Natural killer cell (primary cell): ENCODE measurements around the gene ASMT. TPM values are rescaled to one million over a fixed set of nuclear protein-coding genes. Genes with fewer than 3 reads are reported as not detected.
A peak's percentile ranks its signal among the peaks of the same experiment; 100 is the strongest.

Experiments used
- ATAC-seq, 3 donors: fragments of 150-1000 bp in 2 of 3; fragments of 200-7000 bp in 1 of 3; cut with Tn5 transposase; 1 replicate in 1 of 3; 2 replicates in 2 of 3; pipeline ENCODE4 v1.10.0; 2021; ENCODE audit warnings: mild to moderate bottlenecking in 2 of 3, moderate library complexity in 2 of 3
- DNase-seq, 2 donors: peaks; one replicate each; pipeline versions ENCODE4 v3.0.0 to v3.0.0-alpha.2; 2013 to 2021; ENCODE audit warnings: mixed read lengths in 1 of 2
- H3K27ac ChIP-seq: one replicate; pipeline ENCODE4 v1.5.1; 2013; ENCODE audit warnings: mild to moderate bottlenecking, low read length
- H3K27me3 ChIP-seq: one replicate; pipeline ENCODE4 v1.6.1; 2013; ENCODE audit warnings: low read length; ENCODE audit not compliant: control insufficient read depth, insufficient read depth
- H3K36me3 ChIP-seq: one replicate; pipeline ENCODE4 v1.6.1; 2013; ENCODE audit warnings: low read length; ENCODE audit not compliant: control insufficient read depth, insufficient read depth
- H3K4me1 ChIP-seq: one replicate; pipeline ENCODE4 v1.6.1; 2013; ENCODE audit warnings: low read length; ENCODE audit not compliant: control insufficient read depth, insufficient read depth
- H3K4me3 ChIP-seq: one replicate; pipeline ENCODE4 v1.5.1; 2013; ENCODE audit warnings: low read length
- H3K9me3 ChIP-seq: one replicate; pipeline ENCODE4 v1.6.1; 2013; ENCODE audit warnings: low read length; ENCODE audit not compliant: control insufficient read depth, insufficient read depth
- H3K27ac Mint-ChIP-seq, 2 donors: one replicate each; pipeline ENCODE4 v1.8.0; 2022; ENCODE audit warnings: mild to moderate bottlenecking in 2 of 2, mixed read lengths in 2 of 2, moderate library complexity in 1 of 2
- H3K27me3 Mint-ChIP-seq, 2 donors: one replicate each; pipeline ENCODE4 v1.8.0; 2022; ENCODE audit warnings: low read depth in 2 of 2, mixed read lengths in 2 of 2
- H3K36me3 Mint-ChIP-seq: one replicate; pipeline ENCODE4 v1.8.0; 2022; ENCODE audit warnings: mixed read lengths
- H3K4me1 Mint-ChIP-seq, 2 donors: one replicate each; pipeline ENCODE4 v1.8.0; 2022; ENCODE audit warnings: mixed read lengths in 2 of 2
- H3K4me3 Mint-ChIP-seq: one replicate; pipeline ENCODE4 v1.8.0; 2022; ENCODE audit warnings: mild to moderate bottlenecking, moderate library complexity, mixed read lengths
- H3K9me3 Mint-ChIP-seq, 2 donors: one replicate each; pipeline ENCODE4 v1.8.0; 2022; ENCODE audit warnings: mixed read lengths in 2 of 2
- WGBS: methylation state at CpG from one replicate; pipeline ENCODE4 v1.1.7; 2013; ENCODE audit warnings: missing lambda C conversion rate; ENCODE audit not compliant: insufficient coverage; 5-methylcytosine and 5-hydroxymethylcytosine counted together
- intact Hi-C: fragments of 100-400 bp; cut with micrococcal nuclease; formaldehyde crosslinking; loops from one replicate; pipeline ENCODE4 v1.14.2; 2022
- total RNA-seq, 4 donors: library from RNA; stranded (reverse); fragments of 120-200 nt in 1 of 4; gene quantifications; one replicate each; pipeline versions ENCODE4 v1.2.3 to v1.2.4, GENCODE V29; 2013 to 2022
- TF ChIP-seq, protein P1 (sequence below): fragments of 200-600 bp; IDR thresholded peaks from one replicate; pipeline ENCODE4 v1.8.0; 2022; ENCODE audit warnings: antibody characterized with exemption

The ASMT gene
- total RNA-seq, 3 donors from 2014 or later (not counting 1 experiment from before 2014, with no cell fraction given) = 0.79 to 1.8 (median 1.5) TPM

DNA sequence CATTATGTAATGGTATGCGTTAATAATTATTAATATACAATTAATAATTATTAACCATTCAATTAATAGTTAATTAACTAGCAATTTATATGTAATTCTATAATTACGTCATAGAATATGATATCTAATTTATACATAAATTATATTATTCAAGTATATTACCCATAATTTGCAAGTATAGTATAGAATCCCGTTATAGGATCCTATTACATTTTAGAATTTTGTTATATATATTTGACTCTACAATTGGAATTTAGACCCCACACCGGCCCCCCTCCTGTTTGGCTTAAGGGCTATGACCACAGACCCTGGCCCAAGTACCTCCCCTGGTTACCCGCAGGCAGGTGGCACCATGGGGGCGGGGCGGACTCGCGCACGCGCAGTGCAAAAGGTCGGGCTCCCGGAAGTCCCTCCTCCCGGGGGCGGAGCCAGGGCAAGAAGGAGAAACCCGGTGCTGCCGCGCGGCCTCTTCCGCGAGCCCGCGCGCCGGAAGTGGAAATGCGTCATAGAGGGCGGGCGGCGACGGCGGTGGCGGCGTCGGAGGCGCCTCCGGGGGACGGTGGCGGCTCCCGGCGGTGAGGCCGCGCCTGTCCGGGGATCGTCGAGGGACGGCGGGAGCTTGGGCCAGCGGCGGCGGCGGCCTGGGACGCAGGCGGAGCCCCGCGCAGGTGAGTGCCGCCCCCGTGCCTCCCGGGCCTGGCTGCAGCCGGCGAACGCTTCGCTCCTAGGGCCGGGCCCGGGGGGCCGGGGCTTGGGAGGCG is 23.6 kb upstream of the ASMT start, which contains the start of gene AKAP17A:
TSS of gene AKAP17A (plus strand) at position 503 of the 761 bp plus-strand sequence. CDS start 1,859 bp downstream, outside the sequence.
- peaks cover 20 to 35% of the 10 kb centered on the region in 2 donors for H3K4me1 Mint-ChIP-seq
- no peaks in the 10 kb centered on the region for H3K9me3 Mint-ChIP-seq
- WGBS = under 1% methylated on average over 63 of the region's 66 CpGs
- no peaks in the 10 kb centered on the region for H3K27me3 Mint-ChIP-seq
- H3K36me3 Mint-ChIP-seq = no peaks in the 10 kb centered on the region
- Histone ChIP-seq H3K4me1 (peaks cover 29% of the 10 kb centered on the region), H3K36me3 (peaks cover 29% of the 10 kb centered on the region), H3K27me3 (no peaks in the 10 kb centered on the region), H3K9me3 (no peaks in the 10 kb centered on the region), H3K4me3 (peak within 1 kb of the TSS; percentile 91), H3K27ac (peak within 1 kb of the TSS; percentile 85)
- H3K4me3 Mint-ChIP-seq = peak within 1 kb of the TSS; percentile 92
- peak within 1 kb of the TSS; percentile 87 to 93 for H3K27ac Mint-ChIP-seq
- peak; percentile 93 to 94 (median 94) for ATAC-seq
- TF ChIP-seq, protein P1, sequence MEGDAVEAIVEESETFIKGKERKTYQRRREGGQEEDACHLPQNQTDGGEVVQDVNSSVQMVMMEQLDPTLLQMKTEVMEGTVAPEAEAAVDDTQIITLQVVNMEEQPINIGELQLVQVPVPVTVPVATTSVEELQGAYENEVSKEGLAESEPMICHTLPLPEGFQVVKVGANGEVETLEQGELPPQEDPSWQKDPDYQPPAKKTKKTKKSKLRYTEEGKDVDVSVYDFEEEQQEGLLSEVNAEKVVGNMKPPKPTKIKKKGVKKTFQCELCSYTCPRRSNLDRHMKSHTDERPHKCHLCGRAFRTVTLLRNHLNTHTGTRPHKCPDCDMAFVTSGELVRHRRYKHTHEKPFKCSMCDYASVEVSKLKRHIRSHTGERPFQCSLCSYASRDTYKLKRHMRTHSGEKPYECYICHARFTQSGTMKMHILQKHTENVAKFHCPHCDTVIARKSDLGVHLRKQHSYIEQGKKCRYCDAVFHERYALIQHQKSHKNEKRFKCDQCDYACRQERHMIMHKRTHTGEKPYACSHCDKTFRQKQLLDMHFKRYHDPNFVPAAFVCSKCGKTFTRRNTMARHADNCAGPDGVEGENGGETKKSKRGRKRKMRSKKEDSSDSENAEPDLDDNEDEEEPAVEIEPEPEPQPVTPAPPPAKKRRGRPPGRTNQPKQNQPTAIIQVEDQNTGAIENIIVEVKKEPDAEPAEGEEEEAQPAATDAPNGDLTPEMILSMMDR = peak; percentile 9
- intact Hi-C loops = loop anchor here (5.0 to 10.0 kb wide), 3 partner anchors 66 to 1104 kb away; partner anchors contain the start of genes CD99 and SLC25A6
- DNase-seq = peak; percentile 97 to 99

DNA sequence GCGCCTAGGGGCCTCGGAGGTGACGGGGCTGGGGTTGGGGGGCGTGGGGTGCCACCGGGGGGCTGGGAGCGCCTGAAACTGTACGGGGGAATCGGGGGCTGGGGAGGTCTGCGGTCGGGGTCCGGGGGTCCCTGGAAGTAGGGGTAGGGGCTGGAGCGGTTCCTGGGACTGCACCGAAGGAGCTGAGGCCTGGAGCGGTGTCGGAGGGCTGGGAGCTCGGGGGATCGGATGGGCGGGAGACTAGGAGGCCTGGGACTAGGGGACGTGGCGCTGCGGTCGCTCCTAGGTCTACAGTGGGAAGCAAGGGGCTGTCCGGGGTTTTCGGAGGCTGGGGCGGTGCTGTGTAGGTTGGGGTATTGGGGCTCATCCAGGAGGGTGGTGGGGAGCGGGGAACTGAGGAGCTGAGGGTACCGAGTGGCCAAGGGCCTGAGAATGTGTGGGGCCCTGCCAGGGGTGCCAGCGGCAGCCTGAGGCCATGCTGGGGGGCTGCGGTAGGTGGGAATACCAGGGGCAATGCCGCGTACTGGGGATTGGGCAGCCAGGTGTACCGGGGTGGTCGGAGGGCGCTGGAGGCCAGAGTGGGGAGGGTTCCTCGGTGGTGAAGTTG is 22.9 kb upstream of the ASMT start:
- TF ChIP-seq, protein P1 = no peak
- Histone ChIP-seq H3K4me1 (peaks cover 29% of the 10 kb centered on the region), H3K27ac (peak overlapping the region; percentile 85), H3K27me3 (no peaks in the 10 kb centered on the region), H3K9me3 (no peaks in the 10 kb centered on the region), H3K4me3 (peak overlapping the region; percentile 91), H3K36me3 (peaks cover 32% of the 10 kb centered on the region)
- Mint-ChIP-seq H3K4me1 (peaks cover 20 to 36% of the 10 kb centered on the region in 2 donors), H3K4me3 (peak overlapping the region; percentile 92), H3K27me3 (no peaks in the 10 kb centered on the region), H3K36me3 (no peaks in the 10 kb centered on the region), H3K27ac (peak overlapping the region; percentile 87 to 93), H3K9me3 (no peaks in the 10 kb centered on the region)
- ATAC-seq (peak; percentile 1 to 8 (median 7)), DNase-seq (peak; percentile 34 to 44)
- WGBS = under 1% methylated on average over 35 of the region's 35 CpGs
- intact Hi-C loops = loop anchor here (2.0 to 10.0 kb wide), 4 partner anchors 65 to 1103 kb away; partner anchors contain the start of genes ASMTL, CD99 and SLC25A6

DNA sequence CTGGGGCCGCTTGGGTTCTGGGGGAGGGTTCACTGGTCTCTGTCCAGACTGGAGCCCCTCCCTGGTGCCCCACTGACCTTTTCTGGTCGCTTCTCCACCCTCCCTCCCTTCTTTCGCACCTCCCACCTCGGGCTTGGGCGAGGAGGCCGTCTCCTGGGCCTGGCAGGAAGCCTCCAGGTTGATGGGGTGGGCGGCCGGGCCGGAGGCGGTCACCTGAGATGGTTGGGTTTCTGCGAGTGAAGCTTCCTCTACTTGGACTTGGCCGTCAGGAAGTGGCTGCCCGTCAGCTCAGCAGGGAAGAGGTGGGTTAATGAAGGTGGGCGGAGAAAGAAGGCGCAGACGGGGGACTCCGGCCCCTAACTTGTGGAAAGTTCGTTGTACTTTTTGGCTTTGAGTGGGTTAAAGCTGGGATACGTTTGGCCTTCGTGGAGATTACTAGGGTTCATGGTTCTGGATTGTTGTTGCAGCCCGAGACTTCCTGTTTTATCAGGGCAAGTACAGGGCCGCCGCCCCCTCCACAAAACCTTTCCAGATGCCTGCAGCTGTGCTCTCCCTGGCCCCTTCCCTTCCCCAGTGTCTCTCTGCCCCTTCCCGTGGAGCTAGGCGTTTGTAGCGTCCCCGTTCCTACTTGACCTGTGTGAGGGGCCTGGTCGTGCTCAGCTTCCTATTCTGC is 22.3 kb upstream of the ASMT start:
- H3K4me1 Mint-ChIP-seq = peaks cover 24 to 43% of the 10 kb centered on the region in 2 donors
- peak in 2 of 3 donors; percentile 14 to 22 for ATAC-seq
- peaks cover 38% of the 10 kb centered on the region for H3K36me3 ChIP-seq
- peak overlapping the region; percentile 85 for H3K27ac ChIP-seq
- WGBS = under 1% methylated on average over 27 of the region's 28 CpGs
- H3K4me3 ChIP-seq = peak overlapping the region; percentile 91
- H3K9me3 ChIP-seq = no peaks in the 10 kb centered on the region
- no peaks in the 10 kb centered on the region for H3K36me3 Mint-ChIP-seq
- no peaks in the 10 kb centered on the region for H3K27me3 Mint-ChIP-seq
- TF ChIP-seq, protein P1 = no peak
- H3K27me3 ChIP-seq = no peaks in the 10 kb centered on the region
- DNase-seq = peak; percentile 32 to 36
- peak overlapping the region; percentile 87 to 93 for H3K27ac Mint-ChIP-seq
- peaks cover 27% of the 10 kb centered on the region for H3K4me1 ChIP-seq
- no peaks in the 10 kb centered on the region for H3K9me3 Mint-ChIP-seq
- intact Hi-C loops = loop anchor here (2.0 to 10.0 kb wide), 4 partner anchors 65 to 1102 kb away; partner anchors contain the start of genes ASMTL, CD99 and SLC25A6
- peak overlapping the region; percentile 92 for H3K4me3 Mint-ChIP-seq
